ENCODE data around the gene OR51B6.
A peak's percentile ranks its signal among the peaks of the same experiment; 100 is the strongest.

- TF ChIP-seq POLR2A (IDR thresholded peaks at IDR 0.05; ENCODE audit: low read length) (no peak), CEBPB (IDR thresholded peaks at IDR 0.05) (no peak), CTCF (IDR thresholded peaks at IDR 0.05) (peak; percentile 75), MYC (IDR thresholded peaks at IDR 0.05; ENCODE audit: borderline replicate concordance, low read length) (no peak), SMC3 (IDR thresholded peaks at IDR 0.05) (peak; percentile 86), SREBF2 (IDR thresholded peaks at IDR 0.05) (no peak)
- TF ChIP-seq, protein P1, sequence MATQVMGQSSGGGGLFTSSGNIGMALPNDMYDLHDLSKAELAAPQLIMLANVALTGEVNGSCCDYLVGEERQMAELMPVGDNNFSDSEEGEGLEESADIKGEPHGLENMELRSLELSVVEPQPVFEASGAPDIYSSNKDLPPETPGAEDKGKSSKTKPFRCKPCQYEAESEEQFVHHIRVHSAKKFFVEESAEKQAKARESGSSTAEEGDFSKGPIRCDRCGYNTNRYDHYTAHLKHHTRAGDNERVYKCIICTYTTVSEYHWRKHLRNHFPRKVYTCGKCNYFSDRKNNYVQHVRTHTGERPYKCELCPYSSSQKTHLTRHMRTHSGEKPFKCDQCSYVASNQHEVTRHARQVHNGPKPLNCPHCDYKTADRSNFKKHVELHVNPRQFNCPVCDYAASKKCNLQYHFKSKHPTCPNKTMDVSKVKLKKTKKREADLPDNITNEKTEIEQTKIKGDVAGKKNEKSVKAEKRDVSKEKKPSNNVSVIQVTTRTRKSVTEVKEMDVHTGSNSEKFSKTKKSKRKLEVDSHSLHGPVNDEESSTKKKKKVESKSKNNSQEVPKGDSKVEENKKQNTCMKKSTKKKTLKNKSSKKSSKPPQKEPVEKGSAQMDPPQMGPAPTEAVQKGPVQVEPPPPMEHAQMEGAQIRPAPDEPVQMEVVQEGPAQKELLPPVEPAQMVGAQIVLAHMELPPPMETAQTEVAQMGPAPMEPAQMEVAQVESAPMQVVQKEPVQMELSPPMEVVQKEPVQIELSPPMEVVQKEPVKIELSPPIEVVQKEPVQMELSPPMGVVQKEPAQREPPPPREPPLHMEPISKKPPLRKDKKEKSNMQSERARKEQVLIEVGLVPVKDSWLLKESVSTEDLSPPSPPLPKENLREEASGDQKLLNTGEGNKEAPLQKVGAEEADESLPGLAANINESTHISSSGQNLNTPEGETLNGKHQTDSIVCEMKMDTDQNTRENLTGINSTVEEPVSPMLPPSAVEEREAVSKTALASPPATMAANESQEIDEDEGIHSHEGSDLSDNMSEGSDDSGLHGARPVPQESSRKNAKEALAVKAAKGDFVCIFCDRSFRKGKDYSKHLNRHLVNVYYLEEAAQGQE (IDR thresholded peaks at IDR 0.05) = no peak
- TF ChIP-seq, protein P2, sequence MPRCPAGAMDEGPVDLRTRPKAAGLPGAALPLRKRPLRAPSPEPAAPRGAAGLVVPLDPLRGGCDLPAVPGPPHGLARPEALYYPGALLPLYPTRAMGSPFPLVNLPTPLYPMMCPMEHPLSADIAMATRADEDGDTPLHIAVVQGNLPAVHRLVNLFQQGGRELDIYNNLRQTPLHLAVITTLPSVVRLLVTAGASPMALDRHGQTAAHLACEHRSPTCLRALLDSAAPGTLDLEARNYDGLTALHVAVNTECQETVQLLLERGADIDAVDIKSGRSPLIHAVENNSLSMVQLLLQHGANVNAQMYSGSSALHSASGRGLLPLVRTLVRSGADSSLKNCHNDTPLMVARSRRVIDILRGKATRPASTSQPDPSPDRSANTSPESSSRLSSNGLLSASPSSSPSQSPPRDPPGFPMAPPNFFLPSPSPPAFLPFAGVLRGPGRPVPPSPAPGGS (IDR thresholded peaks at IDR 0.05) = no peak
Observed at GRCh38 chr11:5380740-5381342, 29.5 kb downstream of the OR51B6 start.

All from A549 (cell line).